GM13977 (cell line): ENCODE results near the gene NPTX1.

Experiments used
- DNase-seq: peaks from one replicate; pipeline ENCODE4 v3.0.0; 2012; ENCODE audit warnings: low spot score
- CTCF ChIP-seq: IDR thresholded peaks from 2 replicates; pipeline ENCODE4 v1.5.1; 2012; ENCODE audit warnings: mild to moderate bottlenecking, control low read depth; ENCODE audit not compliant: insufficient read depth; ENCODE audit errors: extremely low read depth, missing control alignments
- in situ Hi-C: fragments of 300-500 bp; cut with MboI; formaldehyde crosslinking; loops from one replicate; pipeline ENCODE4 v1.12.0; 2022; ENCODE audit warnings: low sequenced_read_pairs, low pct_unique_long_range_greater_than_20kb, mixed read lengths, inconsistent platforms; ENCODE audit not compliant: unreplicated experiment

NPTX1 gene

GRCh38 chr17:80418589-80418988, 57.8 kb downstream of the NPTX1 start:
- in situ Hi-C loops, result no loop called here
- no peak for TF ChIP-seq CTCF
- DNase-seq, result no peak
